ENCODE measurements around the gene FAM234B. TPM values are rescaled to one million over a fixed set of nuclear protein-coding genes. Genes with fewer than 3 reads are reported as not detected.

FAM234B gene
- total RNA-seq, 1 donor from 2014 or later, result 3.7 TPM

DNA sequence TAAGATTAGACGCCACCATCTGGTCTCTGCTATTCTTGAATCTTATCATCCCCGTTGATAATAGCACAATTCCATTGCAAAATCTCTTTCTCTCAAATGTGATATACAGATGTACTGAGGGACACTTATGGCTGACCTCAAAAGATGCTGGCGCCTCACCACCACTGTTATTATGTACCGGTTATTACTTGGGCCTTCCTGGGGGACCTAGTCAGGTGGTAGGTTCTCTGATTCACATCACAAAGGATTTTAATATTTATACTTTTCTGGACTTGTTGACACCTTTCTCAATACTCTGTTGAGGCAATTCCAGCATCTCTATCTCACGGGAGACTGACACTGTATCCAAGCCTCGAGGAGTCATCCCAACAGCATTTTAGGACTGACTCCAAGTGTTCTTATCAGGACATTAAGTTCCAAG, 21.3 kb upstream of the FAM234B start:
- Histone ChIP-seq H3K4me1 (ENCODE audit: control insufficient read depth in 3 of 3, insufficient read depth in 3 of 3, low read length in 3 of 3) (peaks cover 0 to 4% (median 0%) of the 10 kb centered on the region in 3 donors), H3K9me3 (ENCODE audit: control insufficient read depth in 3 of 3, low read length in 3 of 3) (no peaks in the 10 kb centered on the region), H3K36me3 (ENCODE audit: control insufficient read depth in 3 of 3, insufficient read depth in 3 of 3, low read length in 3 of 3) (no peaks in the 10 kb centered on the region), H3K27me3 (ENCODE audit: control insufficient read depth in 3 of 3, insufficient read depth in 3 of 3, low read length in 3 of 3) (peaks cover 0 to 3% (median 0%) of the 10 kb centered on the region in 3 donors), H3K27ac (ENCODE audit: low read depth, low read length) (no peak overlapping the region), H3K9ac (ENCODE audit: low read depth in 1 of 3, low read length in 3 of 3) (no peak overlapping the region), H3K4me3 (ENCODE audit: low read length in 3 of 3) (no peak overlapping the region)

DNA sequence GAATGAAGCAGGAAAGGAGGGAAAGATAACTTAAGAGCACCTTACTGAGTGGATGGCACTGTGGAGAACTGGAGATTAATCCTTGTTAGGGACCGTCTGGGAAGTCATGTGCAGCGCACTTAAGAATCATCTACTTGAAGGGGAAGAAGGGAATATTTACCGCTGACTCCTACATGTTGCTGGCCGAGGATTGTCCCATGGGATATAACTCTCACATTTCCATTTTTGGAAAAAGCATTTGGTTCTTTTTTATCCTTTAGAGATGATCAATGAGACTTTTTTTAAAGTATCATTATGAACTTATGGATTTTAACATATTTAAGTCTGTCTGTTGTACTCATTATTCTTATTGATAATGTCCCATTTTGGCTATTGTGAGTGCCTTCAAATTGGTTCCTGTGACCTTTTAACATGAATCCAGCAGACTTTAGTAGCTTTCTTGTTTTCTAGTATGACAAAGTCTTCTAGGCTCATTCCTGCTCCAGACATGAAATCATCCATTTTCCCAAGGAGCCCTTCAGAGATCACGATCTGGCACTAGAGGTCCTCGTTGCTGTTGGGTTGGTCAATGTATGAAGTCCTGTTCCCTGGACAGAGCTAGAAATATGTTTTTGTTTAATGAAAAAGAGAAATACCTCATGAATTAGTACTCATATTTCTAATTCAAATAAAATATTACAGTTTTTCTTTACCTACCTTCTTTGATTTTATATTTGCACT, 20.2 kb upstream of the FAM234B start:
- no peaks in the 10 kb centered on the region for H3K36me3 ChIP-seq (ENCODE audit: control insufficient read depth in 3 of 3, insufficient read depth in 3 of 3, low read length in 3 of 3)
- no peak overlapping the region for H3K27ac ChIP-seq (ENCODE audit: low read depth, low read length)
- peaks cover 0 to 4% (median 0%) of the 10 kb centered on the region in 3 donors for H3K4me1 ChIP-seq (ENCODE audit: control insufficient read depth in 3 of 3, insufficient read depth in 3 of 3, low read length in 3 of 3)
- H3K27me3 ChIP-seq (ENCODE audit: control insufficient read depth in 3 of 3, insufficient read depth in 3 of 3, low read length in 3 of 3), result peaks cover 0 to 2% (median 0%) of the 10 kb centered on the region in 3 donors
- H3K9me3 ChIP-seq (ENCODE audit: control insufficient read depth in 3 of 3, low read length in 3 of 3), result no peaks in the 10 kb centered on the region
- no peak overlapping the region for H3K9ac ChIP-seq (ENCODE audit: low read depth in 1 of 3, low read length in 3 of 3)
- no peak overlapping the region for H3K4me3 ChIP-seq (ENCODE audit: low read length in 3 of 3)

DNA sequence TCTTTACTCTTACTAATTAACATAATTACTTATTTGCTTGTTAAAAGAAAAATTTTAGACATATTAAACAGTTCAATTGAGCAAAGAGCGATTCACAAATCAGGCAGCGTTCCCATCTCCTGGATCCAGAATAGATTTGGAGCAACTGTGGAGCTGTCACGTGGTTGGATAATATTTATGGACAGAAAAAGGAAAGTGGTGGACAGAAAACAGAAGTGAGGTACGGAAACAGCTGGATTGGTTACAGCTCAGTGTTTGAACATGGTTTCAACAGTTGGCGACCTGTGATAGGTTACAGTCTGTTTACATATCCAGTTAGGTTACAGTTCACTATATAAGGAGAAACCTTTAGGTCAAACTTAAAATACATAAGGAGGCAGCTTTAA, 19.7 kb upstream of the FAM234B start:
- peaks cover 0 to 4% (median 0%) of the 10 kb centered on the region in 3 donors for H3K4me1 ChIP-seq (ENCODE audit: control insufficient read depth in 3 of 3, insufficient read depth in 3 of 3, low read length in 3 of 3)
- H3K9me3 ChIP-seq (ENCODE audit: control insufficient read depth in 3 of 3, low read length in 3 of 3), result no peaks in the 10 kb centered on the region
- no peak overlapping the region for H3K4me3 ChIP-seq (ENCODE audit: low read length in 3 of 3)
- H3K9ac ChIP-seq (ENCODE audit: low read depth in 1 of 3, low read length in 3 of 3), result no peak overlapping the region
- peaks cover 0 to 2% (median 0%) of the 10 kb centered on the region in 3 donors for H3K27me3 ChIP-seq (ENCODE audit: control insufficient read depth in 3 of 3, insufficient read depth in 3 of 3, low read length in 3 of 3)
- no peak overlapping the region for H3K27ac ChIP-seq (ENCODE audit: low read depth, low read length)
- no peaks in the 10 kb centered on the region for H3K36me3 ChIP-seq (ENCODE audit: control insufficient read depth in 3 of 3, insufficient read depth in 3 of 3, low read length in 3 of 3)

DNA sequence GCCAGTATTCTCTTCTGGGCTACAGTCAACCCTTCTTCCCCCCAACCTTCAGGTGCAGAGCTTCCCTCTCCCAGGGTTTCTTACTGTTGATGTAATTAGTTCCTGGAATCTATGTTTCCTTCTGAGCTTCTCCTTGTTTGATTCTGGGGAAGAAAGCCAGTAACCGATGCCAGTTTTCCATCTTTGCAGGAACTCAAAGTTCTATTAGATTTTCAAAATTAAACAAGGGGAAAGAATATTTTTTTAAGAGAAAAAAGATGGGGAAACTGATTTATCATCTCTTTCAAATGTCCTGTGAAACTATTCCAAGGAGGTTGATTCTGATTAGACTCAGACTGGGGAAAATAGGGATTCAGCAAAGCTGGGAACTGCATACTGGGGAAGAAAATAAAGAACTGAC, 17.9 kb upstream of the FAM234B start:
- Histone ChIP-seq H3K36me3 (ENCODE audit: control insufficient read depth in 3 of 3, insufficient read depth in 3 of 3, low read length in 3 of 3) (no peaks in the 10 kb centered on the region), H3K4me3 (ENCODE audit: low read length in 3 of 3) (no peak overlapping the region), H3K9ac (ENCODE audit: low read depth in 1 of 3, low read length in 3 of 3) (no peak overlapping the region), H3K4me1 (ENCODE audit: control insufficient read depth in 3 of 3, insufficient read depth in 3 of 3, low read length in 3 of 3) (peaks cover 0 to 4% (median 0%) of the 10 kb centered on the region in 3 donors), H3K9me3 (ENCODE audit: control insufficient read depth in 3 of 3, low read length in 3 of 3) (no peaks in the 10 kb centered on the region), H3K27ac (ENCODE audit: low read depth, low read length) (no peak overlapping the region), H3K27me3 (ENCODE audit: control insufficient read depth in 3 of 3, insufficient read depth in 3 of 3, low read length in 3 of 3) (peaks cover 0 to 1% (median 0%) of the 10 kb centered on the region in 3 donors)

DNA sequence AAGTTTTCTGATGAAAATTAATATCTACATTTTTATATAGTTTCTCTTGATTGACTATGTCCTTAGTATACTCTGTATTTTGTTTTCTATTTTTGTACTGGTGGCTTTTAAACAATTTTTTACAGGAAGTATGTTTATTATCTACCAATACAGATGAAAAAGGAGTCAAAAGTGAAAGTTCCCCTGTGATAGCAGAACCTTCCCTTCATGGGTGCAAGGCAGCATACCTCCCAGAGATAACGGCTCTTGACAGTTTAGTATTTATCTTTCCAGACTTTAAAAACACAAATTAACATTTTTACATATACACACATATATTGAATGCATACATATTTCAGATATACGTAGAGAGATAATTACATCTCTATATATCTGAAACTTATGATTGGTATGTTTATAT, 17.1 kb upstream of the FAM234B start:
- Histone ChIP-seq H3K27me3 (ENCODE audit: control insufficient read depth in 3 of 3, insufficient read depth in 3 of 3, low read length in 3 of 3) (no peaks in the 10 kb centered on the region), H3K27ac (ENCODE audit: low read depth, low read length) (no peak overlapping the region)

DNA sequence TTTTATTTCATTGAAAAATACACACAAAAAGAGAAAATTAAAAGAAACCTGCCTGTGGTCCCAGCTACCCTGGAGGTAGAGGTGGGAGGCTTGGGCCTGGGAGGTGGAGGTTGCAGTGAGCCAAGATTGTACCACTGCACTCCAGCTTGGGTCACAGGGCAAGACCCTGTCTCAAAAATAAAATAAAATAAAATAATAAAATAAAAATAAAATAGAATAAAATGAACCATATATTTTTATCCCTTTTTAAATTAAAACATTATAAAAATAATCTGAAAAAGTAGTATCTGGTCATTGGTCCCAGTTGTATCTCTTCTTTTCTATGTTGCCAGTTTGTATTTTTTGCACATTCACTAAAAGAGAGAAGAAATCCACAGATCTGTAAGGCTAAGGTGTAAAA, 16.7 kb upstream of the FAM234B start:
- H3K36me3 ChIP-seq (ENCODE audit: control insufficient read depth in 3 of 3, insufficient read depth in 3 of 3, low read length in 3 of 3), result no peaks in the 10 kb centered on the region
- H3K27me3 ChIP-seq (ENCODE audit: control insufficient read depth in 3 of 3, insufficient read depth in 3 of 3, low read length in 3 of 3), result no peaks in the 10 kb centered on the region
- no peaks in the 10 kb centered on the region for H3K9me3 ChIP-seq (ENCODE audit: control insufficient read depth in 3 of 3, low read length in 3 of 3)
- H3K9ac ChIP-seq (ENCODE audit: low read depth in 1 of 3, low read length in 3 of 3), result no peak overlapping the region
- peaks cover 0 to 4% (median 0%) of the 10 kb centered on the region in 3 donors for H3K4me1 ChIP-seq (ENCODE audit: control insufficient read depth in 3 of 3, insufficient read depth in 3 of 3, low read length in 3 of 3)
- H3K4me3 ChIP-seq (ENCODE audit: low read length in 3 of 3), result no peak overlapping the region
- no peak overlapping the region for H3K27ac ChIP-seq (ENCODE audit: low read depth, low read length)

More for the DNA sequence above, 17.1 kb upstream of the FAM234B start:
- H3K4me1 ChIP-seq (ENCODE audit: control insufficient read depth in 3 of 3, insufficient read depth in 3 of 3, low read length in 3 of 3), result peaks cover 0 to 4% (median 0%) of the 10 kb centered on the region in 3 donors
- H3K9ac ChIP-seq (ENCODE audit: low read depth in 1 of 3, low read length in 3 of 3), result no peak overlapping the region
- H3K4me3 ChIP-seq (ENCODE audit: low read length in 3 of 3), result no peak overlapping the region
- no peaks in the 10 kb centered on the region for H3K9me3 ChIP-seq (ENCODE audit: control insufficient read depth in 3 of 3, low read length in 3 of 3)
- H3K36me3 ChIP-seq (ENCODE audit: control insufficient read depth in 3 of 3, insufficient read depth in 3 of 3, low read length in 3 of 3), result no peaks in the 10 kb centered on the region

DNA sequence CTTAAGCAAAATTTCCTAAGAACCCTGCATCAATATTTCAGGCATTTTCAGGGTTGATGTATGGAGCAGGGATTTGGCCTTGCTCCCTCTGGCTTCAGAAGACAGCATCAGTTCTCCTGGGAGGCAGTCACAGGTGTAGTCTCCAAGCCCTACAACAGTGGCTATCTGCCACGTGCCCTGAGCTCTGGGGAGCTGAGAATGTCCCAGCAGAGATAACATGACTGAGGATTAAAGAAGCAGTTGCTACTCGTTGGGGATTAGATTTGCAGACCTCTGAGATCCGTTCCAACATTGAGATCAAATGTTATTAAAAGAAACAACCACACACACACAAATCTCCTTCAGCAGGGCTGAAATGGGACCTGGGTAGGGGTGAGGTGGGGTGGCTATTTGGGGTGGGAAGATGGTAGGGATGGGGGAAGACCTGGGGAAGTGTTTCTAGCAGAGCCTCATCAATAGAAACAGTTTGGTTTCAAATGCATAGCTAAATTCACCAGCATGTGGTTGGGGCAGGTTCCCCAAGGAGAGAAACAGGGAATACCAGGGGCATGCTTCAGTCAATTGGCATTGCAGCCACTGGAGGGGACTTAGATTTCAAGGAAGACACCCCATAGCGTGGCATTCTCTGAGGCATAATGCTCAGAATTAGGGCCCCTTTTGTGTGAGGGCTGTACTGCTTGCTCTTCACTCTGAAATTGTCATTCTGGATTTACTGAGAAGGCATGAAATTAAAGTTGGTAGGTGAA, 15.2 kb upstream of the FAM234B start:
- Histone ChIP-seq H3K27me3 (ENCODE audit: control insufficient read depth in 3 of 3, insufficient read depth in 3 of 3, low read length in 3 of 3) (no peaks in the 10 kb centered on the region), H3K9me3 (ENCODE audit: control insufficient read depth in 3 of 3, low read length in 3 of 3) (no peaks in the 10 kb centered on the region), H3K36me3 (ENCODE audit: control insufficient read depth in 3 of 3, insufficient read depth in 3 of 3, low read length in 3 of 3) (no peaks in the 10 kb centered on the region), H3K9ac (ENCODE audit: low read depth in 1 of 3, low read length in 3 of 3) (no peak overlapping the region), H3K27ac (ENCODE audit: low read depth, low read length) (no peak overlapping the region), H3K4me3 (ENCODE audit: low read length in 3 of 3) (no peak overlapping the region), H3K4me1 (ENCODE audit: control insufficient read depth in 3 of 3, insufficient read depth in 3 of 3, low read length in 3 of 3) (peaks cover 0 to 4% (median 4%) of the 10 kb centered on the region in 3 donors)

DNA sequence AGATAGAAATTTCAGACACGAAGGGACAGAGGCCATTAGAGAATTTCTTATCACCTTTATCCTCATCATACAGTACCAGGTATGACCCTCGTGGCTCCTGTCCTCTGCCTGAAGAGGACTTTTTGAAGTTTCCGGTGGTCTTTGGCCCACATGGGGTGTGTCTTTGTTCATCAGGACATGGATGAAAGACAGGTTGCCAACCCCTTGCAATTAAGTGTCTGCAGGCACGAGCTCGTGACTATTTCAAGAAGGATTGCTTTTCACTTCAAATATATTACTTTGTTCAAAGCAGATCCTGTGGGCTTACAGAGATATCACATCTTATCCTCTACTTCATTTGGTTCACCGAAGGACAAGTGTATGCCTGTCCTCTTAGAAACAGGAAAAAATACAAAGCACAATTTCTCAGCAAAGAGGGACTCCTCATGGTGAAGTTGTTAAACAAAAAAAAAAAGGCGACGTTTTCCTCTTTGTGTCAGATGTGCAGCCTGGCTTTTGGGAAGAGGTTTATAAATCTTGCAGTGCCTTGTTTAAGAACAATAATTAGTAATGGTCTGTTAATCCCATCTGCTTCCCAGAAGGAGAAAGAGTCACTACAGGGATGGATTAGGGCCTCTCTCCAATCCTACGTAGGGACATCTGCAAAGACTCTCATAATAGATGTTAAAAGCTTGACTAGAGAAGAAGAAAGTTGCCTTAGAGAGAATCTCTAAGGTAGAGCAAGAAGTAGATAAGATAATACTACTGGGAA, 13.5 kb upstream of the FAM234B start:
- Histone ChIP-seq H3K27ac (ENCODE audit: low read depth, low read length) (no peak overlapping the region), H3K27me3 (ENCODE audit: control insufficient read depth in 3 of 3, insufficient read depth in 3 of 3, low read length in 3 of 3) (no peaks in the 10 kb centered on the region), H3K4me3 (ENCODE audit: low read length in 3 of 3) (no peak overlapping the region), H3K9me3 (ENCODE audit: control insufficient read depth in 3 of 3, low read length in 3 of 3) (no peaks in the 10 kb centered on the region), H3K9ac (ENCODE audit: low read depth in 1 of 3, low read length in 3 of 3) (no peak overlapping the region), H3K4me1 (ENCODE audit: control insufficient read depth in 3 of 3, insufficient read depth in 3 of 3, low read length in 3 of 3) (peaks cover 0 to 4% (median 2%) of the 10 kb centered on the region in 3 donors), H3K36me3 (ENCODE audit: control insufficient read depth in 3 of 3, insufficient read depth in 3 of 3, low read length in 3 of 3) (no peaks in the 10 kb centered on the region)

DNA sequence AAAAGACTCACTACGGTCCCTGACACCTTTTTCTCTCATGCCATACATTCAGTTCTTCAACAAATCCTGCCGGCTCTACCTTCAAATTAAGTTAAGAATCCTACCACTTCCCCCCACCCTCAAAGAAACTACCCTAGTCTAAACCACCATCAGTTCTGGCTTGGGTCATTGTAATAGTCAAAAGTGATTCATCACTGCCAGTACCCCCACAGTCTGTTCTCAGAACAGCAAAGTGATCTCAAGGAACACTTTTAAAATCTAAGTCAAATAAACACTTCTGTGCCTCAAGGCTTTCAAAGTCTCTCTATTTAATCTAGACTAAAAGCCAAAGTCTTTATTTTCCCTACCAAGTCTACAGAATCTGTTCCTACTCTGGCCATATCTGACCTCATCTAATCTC, 12.0 kb upstream of the FAM234B start:
- H3K9ac ChIP-seq (ENCODE audit: low read depth in 1 of 3, low read length in 3 of 3), result no peak overlapping the region
- no peaks in the 10 kb centered on the region for H3K36me3 ChIP-seq (ENCODE audit: control insufficient read depth in 3 of 3, insufficient read depth in 3 of 3, low read length in 3 of 3)
- no peaks in the 10 kb centered on the region for H3K9me3 ChIP-seq (ENCODE audit: control insufficient read depth in 3 of 3, low read length in 3 of 3)
- no peak overlapping the region for H3K27ac ChIP-seq (ENCODE audit: low read depth, low read length)
- no peak overlapping the region for H3K4me3 ChIP-seq (ENCODE audit: low read length in 3 of 3)
- peaks cover 0 to 4% (median 2%) of the 10 kb centered on the region in 3 donors for H3K4me1 ChIP-seq (ENCODE audit: control insufficient read depth in 3 of 3, insufficient read depth in 3 of 3, low read length in 3 of 3)
- no peaks in the 10 kb centered on the region for H3K27me3 ChIP-seq (ENCODE audit: control insufficient read depth in 3 of 3, insufficient read depth in 3 of 3, low read length in 3 of 3)

All from skeletal muscle tissue (tissue), 4 donors.